Gastroesophageal sphincter (tissue), 4 donors: ENCODE results near the gene NEK2. TPM values are rescaled to one million over a fixed set of nuclear protein-coding genes. Genes with fewer than 3 reads are reported as not detected.
A peak's percentile ranks its signal among the peaks of the same experiment; 100 is the strongest.
"Not testable (repeated sequence)": the region's sequence is repeated elsewhere in the genome, so short reads cannot be mapped to it uniquely, and the experiment has no call there.

ENCODE experiments used
- ATAC-seq: fragments of 150-250 bp; one replicate; pipeline ENCODE4 v1.9.1; 2016; ENCODE audit warnings: mild to moderate bottlenecking, moderate library complexity
- H3K27ac ChIP-seq, 4 donors: fragments of 200-600 bp; sonication (generic) in 3 of 4; 1 replicate in 3 of 4; 2 replicates in 1 of 4; pipeline ENCODE4 v1.5.1; 2016 to 2019
- H3K27me3 ChIP-seq: fragments of 200-600 bp; sonication (generic); one replicate; pipeline ENCODE4 v1.5.1; 2019
- H3K36me3 ChIP-seq, 2 donors: fragments of 200-600 bp; sonication (generic); one replicate each; pipeline ENCODE4 v1.5.1; 2019; ENCODE audit warnings: control low read depth in 1 of 2
- H3K4me1 ChIP-seq, 3 donors: fragments of 200-600 bp; sonication (generic); 1 replicate in 2 of 3; 2 replicates in 1 of 3; pipeline ENCODE4 v1.5.1; 2016 to 2019; ENCODE audit warnings: control low read depth in 2 of 3
- H3K4me3 ChIP-seq, 2 donors: fragments of 200-600 bp; sonication (generic); one replicate each; pipeline ENCODE4 v1.5.1; 2019; ENCODE audit warnings: mild to moderate bottlenecking in 1 of 2, moderate library complexity in 1 of 2
- H3K9me3 ChIP-seq, 3 donors: fragments of 200-600 bp; sonication (generic); one replicate each; pipeline ENCODE4 v1.5.1; 2017 to 2019; ENCODE audit warnings: control low read depth in 2 of 3
- EP300 ChIP-seq: sonication (generic); formaldehyde crosslinking; IDR thresholded peaks from one replicate; pipeline ENCODE4 v1.6.1; 2017; ENCODE audit warnings: antibody characterized with exemption, mild to moderate bottlenecking
- POLR2A ChIP-seq, 2 donors: fragments of 450-650 bp; IDR thresholded peaks; one replicate each; pipeline ENCODE4 v1.6.1; 2017; ENCODE audit warnings: antibody characterized with exemption in 2 of 2, mild to moderate bottlenecking in 2 of 2, moderate library complexity in 1 of 2
- POLR2AphosphoS5 ChIP-seq: sonication (generic); formaldehyde crosslinking; IDR thresholded peaks from one replicate; pipeline ENCODE4 v1.6.1; 2017; ENCODE audit warnings: antibody characterized with exemption
- WGBS, 2 donors: methylation state at CpG; one replicate each; pipeline ENCODE4 v1.1.5; 2018; ENCODE audit warnings: low coverage in 1 of 2; 5-methylcytosine and 5-hydroxymethylcytosine counted together
- total RNA-seq, 4 donors: library from RNA; depleted of rRNA; stranded (reverse); fragments of >200 nt; gene quantifications; one replicate each; pipeline ENCODE4 v1.1.0, GENCODE V29; 2016
- TF ChIP-seq, protein P1 (sequence below), 4 experiments: fragments of 200-600 bp in 2 of 4; fragments of 450-650 bp in 2 of 4; sonication (generic) in 1 of 4; IDR thresholded peaks; one replicate each; pipeline ENCODE4 v1.5.1; 2017 to 2019; ENCODE audit warnings: antibody characterized with exemption in 4 of 4, mild to moderate bottlenecking in 2 of 4, moderate library complexity in 2 of 4

The NEK2 gene
- total RNA-seq, 4 donors from 2014 or later, result 0.59 TPM; not detected in 3

DNA sequence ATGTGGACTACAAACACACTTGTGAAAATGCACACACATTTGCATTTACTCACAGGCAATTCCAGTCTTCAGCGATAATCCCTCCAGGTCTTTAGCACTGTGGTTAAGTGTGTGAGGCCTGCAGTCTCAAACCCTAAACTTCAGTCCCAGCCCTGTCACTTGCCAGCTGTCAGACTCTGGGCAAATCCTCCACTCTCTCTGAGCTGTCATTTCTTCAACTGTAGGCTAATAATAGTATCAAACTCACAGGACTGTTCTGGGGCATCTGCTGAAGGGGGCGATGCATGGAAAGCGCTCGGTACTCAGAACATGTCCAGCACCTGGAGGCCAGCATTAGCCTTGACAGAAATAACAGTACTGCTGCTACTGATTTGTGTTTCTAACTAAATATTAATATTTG is 48.2 kb downstream of the NEK2 start:
- WGBS, 2 donors, result 95 to 96% methylated on average over 4 of the region's 4 CpGs
- TF ChIP-seq EP300 (no peak), POLR2A (IDR thresholded peaks at IDR 0.05) (no peak), POLR2AphosphoS5 (no peak)
- TF ChIP-seq, protein P1, sequence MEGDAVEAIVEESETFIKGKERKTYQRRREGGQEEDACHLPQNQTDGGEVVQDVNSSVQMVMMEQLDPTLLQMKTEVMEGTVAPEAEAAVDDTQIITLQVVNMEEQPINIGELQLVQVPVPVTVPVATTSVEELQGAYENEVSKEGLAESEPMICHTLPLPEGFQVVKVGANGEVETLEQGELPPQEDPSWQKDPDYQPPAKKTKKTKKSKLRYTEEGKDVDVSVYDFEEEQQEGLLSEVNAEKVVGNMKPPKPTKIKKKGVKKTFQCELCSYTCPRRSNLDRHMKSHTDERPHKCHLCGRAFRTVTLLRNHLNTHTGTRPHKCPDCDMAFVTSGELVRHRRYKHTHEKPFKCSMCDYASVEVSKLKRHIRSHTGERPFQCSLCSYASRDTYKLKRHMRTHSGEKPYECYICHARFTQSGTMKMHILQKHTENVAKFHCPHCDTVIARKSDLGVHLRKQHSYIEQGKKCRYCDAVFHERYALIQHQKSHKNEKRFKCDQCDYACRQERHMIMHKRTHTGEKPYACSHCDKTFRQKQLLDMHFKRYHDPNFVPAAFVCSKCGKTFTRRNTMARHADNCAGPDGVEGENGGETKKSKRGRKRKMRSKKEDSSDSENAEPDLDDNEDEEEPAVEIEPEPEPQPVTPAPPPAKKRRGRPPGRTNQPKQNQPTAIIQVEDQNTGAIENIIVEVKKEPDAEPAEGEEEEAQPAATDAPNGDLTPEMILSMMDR (IDR thresholded peaks at IDR 0.05), result no peak
- no peak overlapping the region for H3K27ac ChIP-seq
- no peaks in the 10 kb centered on the region for H3K9me3 ChIP-seq
- H3K4me1 ChIP-seq, result peaks cover 0 to 24% (median 0%) of the 10 kb centered on the region in 3 donors
- ATAC-seq, result no peak
- no peak overlapping the region for H3K4me3 ChIP-seq
- H3K27me3 ChIP-seq, result no peaks in the 10 kb centered on the region
- H3K36me3 ChIP-seq, result no peaks in the 10 kb centered on the region

DNA sequence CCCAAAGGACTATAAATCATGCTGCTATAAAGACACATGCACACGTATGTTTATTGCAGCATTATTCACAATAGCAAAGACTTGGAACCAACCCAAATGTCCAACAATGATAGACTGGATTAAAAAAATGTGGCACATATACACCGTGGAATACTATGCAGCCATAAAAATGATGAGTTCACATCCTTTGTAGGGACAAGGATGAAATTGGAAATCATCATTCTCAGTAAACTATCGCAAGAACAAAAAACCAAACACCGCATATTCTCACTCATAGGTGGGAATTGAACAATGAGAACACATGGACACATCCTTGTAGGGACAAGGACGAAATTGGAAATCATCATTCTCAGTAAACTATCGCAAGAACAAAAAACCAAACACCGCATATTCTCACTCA is 49.6 kb downstream of the NEK2 start:
- H3K4me3 ChIP-seq, H3K27me3 ChIP-seq, H3K9me3 ChIP-seq, H3K36me3 ChIP-seq, ATAC-seq, H3K27ac ChIP-seq: not testable (repeated sequence)
- peaks cover 0 to 14% (median 0%) of the 10 kb centered on the region in 3 donors for H3K4me1 ChIP-seq
- 87% methylated on average over 5 to 6 of the region's 7 CpGs for WGBS, 2 donors

DNA sequence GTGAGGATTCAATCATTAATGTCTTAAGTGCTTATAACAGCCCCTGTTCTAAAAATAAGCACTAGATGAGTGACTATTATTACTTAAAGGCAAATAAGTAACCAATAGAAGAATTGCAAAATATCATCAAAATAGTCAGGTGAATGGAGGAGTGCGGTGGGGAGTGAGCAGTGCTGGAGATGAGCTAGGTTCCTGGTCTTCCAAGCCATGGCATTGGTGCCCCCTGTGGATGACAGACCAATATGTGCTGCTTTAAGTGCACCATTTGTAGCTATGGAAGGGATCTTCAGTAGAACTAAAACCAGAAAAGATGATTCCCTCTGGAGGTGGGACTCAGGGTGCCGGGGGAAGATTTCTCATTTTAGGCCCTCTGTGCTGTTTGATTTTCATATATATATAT is 50.4 kb downstream of the NEK2 start:
- H3K27ac ChIP-seq, result no peak overlapping the region
- no peaks in the 10 kb centered on the region for H3K36me3 ChIP-seq
- TF ChIP-seq, protein P1 (IDR thresholded peaks at IDR 0.05), result peak in 2 of 4 experiments; percentile 14 to 38
- no peak for TF ChIP-seq EP300
- no peaks in the 10 kb centered on the region for H3K9me3 ChIP-seq
- WGBS, 2 donors, result 69 to 84% methylated on average over 2 of the region's 2 CpGs
- peaks cover 0 to 6% (median 0%) of the 10 kb centered on the region in 3 donors for H3K4me1 ChIP-seq
- peak; percentile 65 for ATAC-seq
- H3K27me3 ChIP-seq, result no peaks in the 10 kb centered on the region
- H3K4me3 ChIP-seq, result no peak overlapping the region

DNA sequence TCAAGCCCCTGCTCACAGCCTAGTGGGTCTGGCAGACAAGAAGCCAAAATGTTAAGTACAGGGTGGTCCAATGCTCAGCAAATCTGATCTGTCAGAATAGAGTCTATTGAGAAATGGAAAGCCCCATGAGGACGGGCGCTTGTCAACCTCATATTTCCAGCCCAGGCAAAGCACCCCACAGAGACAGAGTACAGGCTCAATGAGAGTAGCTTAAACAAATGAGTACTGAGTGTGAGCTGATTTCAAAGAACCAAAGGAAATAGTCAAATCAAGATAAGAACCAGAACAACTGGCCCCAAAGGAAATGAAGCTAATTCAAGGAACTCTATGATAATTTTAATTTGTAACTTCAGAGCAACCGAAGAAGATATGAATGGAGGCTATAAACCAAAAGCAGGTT is 51.9 kb downstream of the NEK2 start:
- 76 to 89% methylated on average over 1 to 3 of the region's 3 CpGs for WGBS, 2 donors
- peaks cover 0 to 4% (median 0%) of the 10 kb centered on the region in 3 donors for H3K4me1 ChIP-seq
- H3K27ac ChIP-seq, result no peak overlapping the region
- no peaks in the 10 kb centered on the region for H3K36me3 ChIP-seq
- ATAC-seq, result no peak
- H3K4me3 ChIP-seq, result no peak overlapping the region
- no peaks in the 10 kb centered on the region for H3K9me3 ChIP-seq
- H3K27me3 ChIP-seq, result no peaks in the 10 kb centered on the region
- TF ChIP-seq, protein P1 (IDR thresholded peaks at IDR 0.05), result no peak
- TF ChIP-seq POLR2A (IDR thresholded peaks at IDR 0.05) (no peak), EP300 (no peak), POLR2AphosphoS5 (no peak)

DNA sequence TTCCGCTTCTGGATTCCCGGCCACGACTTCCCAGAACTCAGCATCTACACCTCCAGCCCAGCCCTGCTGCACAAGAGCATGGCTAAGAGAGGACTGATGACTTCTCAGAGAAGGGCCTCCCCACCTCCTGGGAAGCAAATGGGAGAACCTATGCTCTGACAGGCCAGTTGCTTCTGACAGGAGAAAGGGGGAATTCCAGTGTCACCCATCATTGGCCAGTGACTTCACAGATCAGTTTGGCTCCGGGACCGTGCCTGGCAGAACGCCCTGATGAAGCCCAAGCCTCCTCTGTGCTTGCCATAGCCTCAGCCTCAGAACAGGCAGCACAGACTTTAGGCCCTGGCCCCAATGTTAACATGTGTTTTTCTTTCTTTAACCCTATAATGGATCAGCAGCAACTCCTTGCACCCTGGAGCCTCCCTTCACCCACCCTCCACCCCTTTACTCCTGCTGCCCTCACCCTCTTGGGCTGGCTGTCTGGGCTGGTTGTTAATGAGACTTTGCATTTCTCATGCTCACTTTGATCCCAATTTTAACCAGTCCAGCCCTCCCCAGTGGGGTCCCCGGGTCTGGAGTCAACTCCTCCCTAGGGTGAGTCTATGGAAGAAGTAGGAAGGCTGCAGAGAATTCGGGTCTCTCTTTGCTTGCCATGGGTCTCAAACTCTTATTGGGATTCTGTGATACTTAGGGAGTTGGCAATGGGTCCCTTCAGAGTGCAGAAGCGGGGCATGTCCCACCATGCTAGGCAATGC is 53.8 kb downstream of the NEK2 start:
- no peaks in the 10 kb centered on the region for H3K9me3 ChIP-seq
- no peak for ATAC-seq

More for the DNA sequence above, 53.8 kb downstream of the NEK2 start:
- Histone ChIP-seq H3K27ac (no peak overlapping the region), H3K4me3 (no peak overlapping the region), H3K4me1 (peaks cover 0 to 9% (median 2%) of the 10 kb centered on the region in 3 donors), H3K27me3 (no peaks in the 10 kb centered on the region), H3K36me3 (no peaks in the 10 kb centered on the region)
- TF ChIP-seq POLR2A (IDR thresholded peaks at IDR 0.05), result no peak
- TF ChIP-seq EP300, result no peak
- TF ChIP-seq, protein P1 (IDR thresholded peaks at IDR 0.05), result no peak
- TF ChIP-seq POLR2AphosphoS5, result no peak
- 100% methylated on average over 1 of the region's 9 CpGs for WGBS, 2 donors
